Urothelium cell line (cell line): ENCODE results near the gene EXOSC7.
"Not testable (repeated sequence)": the region's sequence is repeated elsewhere in the genome, so short reads cannot be mapped to it uniquely, and the experiment has no call there.

Source experiments
- DNase-seq: peaks from one replicate; pipeline ENCODE4 v3.0.0; 2011; ENCODE audit warnings: low spot score, mixed read lengths
- FAIRE-seq: peaks from 2 replicates; lab custom pipeline; 2011; peaks lifted over from hg19 to GRCh38; lab: Jason Lieb, UNC

Gene EXOSC7

GRCh38 chr3:45053805-45054195, 77.8 kb downstream of the EXOSC7 start:
- FAIRE-seq: not testable (repeated sequence)

GRCh38 chr3:45054196-45054857, 78.3 kb downstream of the EXOSC7 start:
- peak; percentile 53 for FAIRE-seq
- DNase-seq: no peak

More at GRCh38 chr3:45053805-45054195, 77.8 kb downstream of the EXOSC7 start:
- not testable (repeated sequence) for DNase-seq

- DNase-seq (peak; percentile 48), FAIRE-seq (no peak)
These were observed 79.0 kb downstream of the EXOSC7 start for GRCh38 chr3:45055032-45055410.

- FAIRE-seq (no peak), DNase-seq (peak; percentile 46)
These were observed 79.5 kb downstream of the EXOSC7 start for GRCh38 chr3:45055411-45056143.

GRCh38 chr3:45056608-45057301, 80.7 kb downstream of the EXOSC7 start:
- FAIRE-seq: no peak

GRCh38 chr3:45057557-45057956, 81.5 kb downstream of the EXOSC7 start:
- no peak for DNase-seq
- FAIRE-seq: no peak

More at GRCh38 chr3:45056608-45057301, 80.7 kb downstream of the EXOSC7 start:
- peak; percentile 23 for DNase-seq

GRCh38 chr3:45059132-45059531, 83.1 kb downstream of the EXOSC7 start:
- FAIRE-seq: no peak

GRCh38 chr3:45060165-45060892, 84.3 kb downstream of the EXOSC7 start:
- DNase-seq (no peak), FAIRE-seq (no peak)

More at GRCh38 chr3:45059132-45059531, 83.1 kb downstream of the EXOSC7 start:
- no peak for DNase-seq
